K562 (cell line): Measurements from ENCODE around the gene KLHDC10. TPM values are rescaled to one million over a fixed set of nuclear protein-coding genes. Genes with fewer than 3 reads are reported as not detected.

ENCODE experiments used
- ARID3A ChIP-seq: IDR thresholded peaks from 2 replicates; pipeline ENCODE4 v1.6.1; 2012; ENCODE audit warnings: low read depth, low read length, improper control_type of control experiment, borderline replicate concordance
- CHCHD3 ChIP-seq: fragments of 250-450 bp; sonication (Bioruptor Pico); IDR thresholded peaks from 2 replicates; pipeline ENCODE4 v2.1.2; 2022; ENCODE audit warnings: mild to moderate bottlenecking
- CLOCK ChIP-seq: fragments of 250-450 bp; sonication (Bioruptor Pico); IDR thresholded peaks from 2 replicates; pipeline ENCODE4 v1.4.0; 2020; ENCODE audit warnings: mild to moderate bottlenecking, moderate library complexity, borderline replicate concordance
- ELF1 ChIP-seq: fragments of 200-800 bp; sonication (Bioruptor generic); IDR thresholded peaks from 2 replicates; pipeline ENCODE4 v1.6.1; 2016; ENCODE audit warnings: missing genetic modification characterization, missing compliant biosample characterization
- HDGF ChIP-seq: fragments of 450-650 bp; IDR thresholded peaks from 2 replicates; pipeline ENCODE4 v1.6.1; 2016
- HNRNPL ChIP-seq: fragments of 200-400 bp; formaldehyde crosslinking; IDR thresholded peaks from 2 replicates; pipeline ENCODE4 v1.6.1; 2017; ENCODE audit warnings: low read depth, mild to moderate bottlenecking, low read length
- KLF16 ChIP-seq: IDR thresholded peaks from 2 replicates; pipeline ENCODE4 v1.6.1; 2016; ENCODE audit warnings: antibody characterized with exemption
- MTA1 ChIP-seq: fragments of 450-650 bp; IDR thresholded peaks from 2 replicates; pipeline ENCODE4 v1.6.1; 2017; ENCODE audit warnings: borderline replicate concordance
- MXD1 ChIP-seq: fragments of 250-450 bp; sonication (Bioruptor Pico); IDR thresholded peaks from 2 replicates; pipeline ENCODE4 v1.8.0; 2021; ENCODE audit warnings: borderline replicate concordance, mild to moderate bottlenecking, moderate library complexity; ENCODE audit not compliant: poor library complexity, severe bottlenecking
- RBBP5 ChIP-seq: fragments of 200-600 bp; sonication (generic); IDR thresholded peaks from 2 replicates; pipeline ENCODE4 v1.6.1; 2012; ENCODE audit warnings: borderline replicate concordance, mild to moderate bottlenecking, low read length, control low read depth, inconsistent platforms; ENCODE audit not compliant: insufficient read depth, poor library complexity, severe bottlenecking
- RNF2 ChIP-seq: sonication (generic); IDR thresholded peaks from 2 replicates; pipeline ENCODE4 v1.6.1; 2016
- SUPT5H ChIP-seq: fragments of 450-650 bp; IDR thresholded peaks from 2 replicates; pipeline ENCODE4 v1.6.1; 2016
- TCF7L2 ChIP-seq: fragments of 150-350 bp; IDR thresholded peaks from 2 replicates; pipeline ENCODE4 v1.6.1; 2016; ENCODE audit warnings: low read depth, mild to moderate bottlenecking, low read length, moderate library complexity
- TGIF2 ChIP-seq: sonication (generic); formaldehyde crosslinking; IDR thresholded peaks from 2 replicates; pipeline ENCODE4 v1.8.1; 2022; ENCODE audit warnings: mild to moderate bottlenecking, missing genetic modification reagents, moderate library complexity
- YY1 ChIP-seq, 3 experiments: IDR thresholded peaks; 2 replicates each; pipeline ENCODE4 v1.6.1; 2011; ENCODE audit warnings: low read length in 2 of 3, mild to moderate bottlenecking in 2 of 3, moderate library complexity in 2 of 3, borderline replicate concordance in 1 of 3, control low read depth in 1 of 3, low read depth in 1 of 3; ENCODE audit not compliant: insufficient read depth in 3 of 3, insufficient replicate concordance in 2 of 3, control insufficient read depth in 1 of 3, insufficient read length in 1 of 3; ENCODE audit errors: extremely low read depth in 1 of 3
- ZBTB49 ChIP-seq: sonication (generic); formaldehyde crosslinking; IDR thresholded peaks from 2 replicates; pipeline ENCODE4 v1.8.0; 2022; ENCODE audit warnings: missing genetic modification reagents, mild to moderate bottlenecking, borderline replicate concordance
- ZNF511 ChIP-seq: sonication (generic); formaldehyde crosslinking; IDR thresholded peaks from 2 replicates; pipeline ENCODE4 v1.8.0; 2022; ENCODE audit warnings: mild to moderate bottlenecking, missing genetic modification reagents
- ZNF668 ChIP-seq: fragments of 250-450 bp; sonication (Bioruptor Pico); IDR thresholded peaks from 2 replicates; pipeline ENCODE4 v1.8.0; 2022; ENCODE audit warnings: mild to moderate bottlenecking, inconsistent platforms
- polyA plus RNA-seq, 8 experiments: library from polyadenylated mRNA; depleted of rRNA in 4 of 8; stranded (reverse) in 5 of 8; unstranded in 3 of 8; fragments of >200 nt; fragmentation: Nextera tagmentation in 2 of 8; fragmentation: Illumina TruSeq in 1 of 8; extraction: Ambion mirVana in 2 of 8; extraction: Trizol in 1 of 8; gene quantifications; 2 replicates each; pipeline versions ENCODE4 v1.2.1 to v1.2.3, GENCODE V29; 2011 to 2014; ENCODE audit warnings: inconsistent platforms in 1 of 8, missing spikeins in 1 of 8
- total RNA-seq, 7 experiments: library from RNA; depleted of rRNA in 6 of 7; stranded (reverse); fragments of >200 nt in 6 of 7; fragmentation: Illumina TruSeq in 2 of 7; extraction: Trizol in 2 of 7; gene quantifications; 2 replicates each; pipeline versions ENCODE4 v1.2.1 to v1.2.3, GENCODE V29; 2011 to 2021; ENCODE audit warnings: low replicate concordance in 1 of 7

Gene KLHDC10
- total and polyA plus RNA-seq, 9 of the 15 experiments (the other 6 are each of a cell fraction or from before 2014, with no cell fraction given): 9.8 to 80.5 (median 31.4) TPM

GRCh38 chr7:130069978-130070860, at the start of gene KLHDC10 (continued):
- peak; percentile 90 for TF ChIP-seq SUPT5H
- no peak for TF ChIP-seq MXD1 (CRISPR knock-in tag)
- TF ChIP-seq ARID3A: no peak
- TF ChIP-seq TGIF2 (CRISPR knock-in tag): no peak
- 0 out of 2 replicates have a peak, but pooled peaks have one; percentile 6 for TF ChIP-seq ZNF668 (CRISPR knock-in tag)
- TF ChIP-seq KLF16: no peak
- TF ChIP-seq ZBTB49 (CRISPR knock-in tag): no peak
- no peak for TF ChIP-seq HNRNPL
- TF ChIP-seq RBBP5: peak; percentile 99
- TF ChIP-seq YY1 (IDR thresholded peaks at IDR 0.05; ENCODE audit: borderline replicate concordance in 1 of 3, control insufficient read depth in 1 of 3, extremely low read depth in 1 of 3, insufficient read depth in 3 of 3, insufficient read length in 1 of 3, insufficient replicate concordance in 2 of 3, low read depth in 1 of 3, low read length in 2 of 3): peak in 2 of 3 experiments; percentile 82 to 84
- TF ChIP-seq CHCHD3 (CRISPR knock-in tag): no peak
- peak; percentile 77 for TF ChIP-seq ELF1 (tag)
- peak; percentile 78 for TF ChIP-seq ZNF511 (CRISPR knock-in tag)
- no peak for TF ChIP-seq CLOCK (CRISPR knock-in tag)
- no peak for TF ChIP-seq TCF7L2
- TF ChIP-seq HDGF: 0 out of 2 replicates have a peak, but pooled peaks have one; percentile 75
- peak; percentile 93 for TF ChIP-seq RNF2
- TF ChIP-seq MTA1: peak; percentile 77; the same call in 1 of the 2 replicates
